Nephron progenitor cell (in vitro differentiated cells): ENCODE data around the gene TRIM23.

Experiments
- DNase-seq: peaks from one replicate; pipeline ENCODE4 v3.0.0; 2021
- H3K27ac Mint-ChIP-seq: 2 replicates; pipeline ENCODE4 v1.8.0; 2021; ENCODE audit warnings: mild to moderate bottlenecking, moderate library complexity, mixed read lengths
- H3K27me3 Mint-ChIP-seq: 2 replicates; pipeline ENCODE4 v1.8.0; 2021; ENCODE audit warnings: mild to moderate bottlenecking, low read depth, mixed read lengths; ENCODE audit not compliant: poor library complexity
- H3K36me3 Mint-ChIP-seq: 2 replicates; pipeline ENCODE4 v1.8.0; 2021; ENCODE audit warnings: low read depth, mixed read lengths
- H3K4me1 Mint-ChIP-seq: 2 replicates; pipeline ENCODE4 v1.8.0; 2021; ENCODE audit warnings: mixed read lengths
- H3K4me3 Mint-ChIP-seq: 2 replicates; pipeline ENCODE4 v1.8.0; 2021; ENCODE audit warnings: mild to moderate bottlenecking, moderate library complexity, mixed read lengths
- H3K9me3 Mint-ChIP-seq: 2 replicates; pipeline ENCODE4 v1.8.0; 2021; ENCODE audit warnings: mild to moderate bottlenecking, moderate library complexity, mixed read lengths
- CTCF ChIP-seq: fragments of 200-600 bp; sonication (generic); IDR thresholded peaks from 2 replicates; pipeline ENCODE4 v1.5.0; 2021; ENCODE audit warnings: antibody characterized with exemption

Gene TRIM23

GRCh38 chr5:65624025-65624570, at the start of gene TRIM23:
Gene TRIM23, minus strand, starts transcription at chr5:65624333. Its CDS starts 59 bp downstream, at chr5:65624274.
- Mint-ChIP-seq H3K27me3 (no peaks in the 10 kb centered on the region), H3K9me3 (no peaks in the 10 kb centered on the region), H3K4me1 (peaks cover 33% of the 10 kb centered on the region)

GRCh38 chr5:65672796-65673195, 48.7 kb upstream of the TRIM23 start:
- no peak for TF ChIP-seq CTCF
- H3K27me3 Mint-ChIP-seq: no peaks in the 10 kb centered on the region
- no peak overlapping the region for H3K27ac Mint-ChIP-seq
- no peaks in the 10 kb centered on the region for H3K4me1 Mint-ChIP-seq
- no peak overlapping the region for H3K4me3 Mint-ChIP-seq
- H3K36me3 Mint-ChIP-seq: peaks cover 7% of the 10 kb centered on the region
- DNase-seq: no peak
- H3K9me3 Mint-ChIP-seq: no peaks in the 10 kb centered on the region

More at GRCh38 chr5:65624025-65624570, at the start of gene TRIM23:
- H3K27ac Mint-ChIP-seq: peak within 1 kb of the TSS; percentile 99
- peaks cover 10% of the 10 kb centered on the region for H3K36me3 Mint-ChIP-seq
- peak within 1 kb of the TSS; percentile 98 for H3K4me3 Mint-ChIP-seq
- DNase-seq: peak; percentile 88
- TF ChIP-seq CTCF: no peak

GRCh38 chr5:65668696-65669095, 44.6 kb upstream of the TRIM23 start:
- Mint-ChIP-seq H3K36me3 (no peaks in the 10 kb centered on the region), H3K27me3 (no peaks in the 10 kb centered on the region), H3K9me3 (no peaks in the 10 kb centered on the region), H3K4me1 (no peaks in the 10 kb centered on the region), H3K27ac (no peak overlapping the region), H3K4me3 (no peak overlapping the region)
- TF ChIP-seq CTCF: no peak
- DNase-seq: no peak

GRCh38 chr5:65663804-65664521, 39.8 kb upstream of the TRIM23 start:
- no peaks in the 10 kb centered on the region for H3K4me1 Mint-ChIP-seq
- no peak for DNase-seq
- peak; percentile 50 for TF ChIP-seq CTCF

GRCh38 chr5:65654713-65655112, 30.6 kb upstream of the TRIM23 start:
- H3K9me3 Mint-ChIP-seq: no peaks in the 10 kb centered on the region
- no peak overlapping the region for H3K4me3 Mint-ChIP-seq
- no peak for TF ChIP-seq CTCF
- peaks cover 19% of the 10 kb centered on the region for H3K36me3 Mint-ChIP-seq
- H3K27me3 Mint-ChIP-seq: no peaks in the 10 kb centered on the region
- DNase-seq: no peak
- H3K27ac Mint-ChIP-seq: no peak overlapping the region
- H3K4me1 Mint-ChIP-seq: no peaks in the 10 kb centered on the region

More at GRCh38 chr5:65663804-65664521, 39.8 kb upstream of the TRIM23 start:
- H3K36me3 Mint-ChIP-seq: peaks cover 9% of the 10 kb centered on the region
- H3K27ac Mint-ChIP-seq: no peak overlapping the region
- no peak overlapping the region for H3K4me3 Mint-ChIP-seq
- H3K27me3 Mint-ChIP-seq: no peaks in the 10 kb centered on the region
- no peaks in the 10 kb centered on the region for H3K9me3 Mint-ChIP-seq

- Mint-ChIP-seq H3K9me3 (no peaks in the 10 kb centered on the region), H3K27me3 (no peaks in the 10 kb centered on the region), H3K27ac (no peak overlapping the region), H3K4me1 (no peaks in the 10 kb centered on the region), H3K36me3 (peaks cover 12% of the 10 kb centered on the region), H3K4me3 (no peak overlapping the region)
- DNase-seq: no peak
- TF ChIP-seq CTCF: no peak
These were observed 27.0 kb upstream of the TRIM23 start for GRCh38 chr5:65651144-65651543.
